Effector memory CD8-positive, alpha-beta T cell (primary cell): ENCODE measurements around the gene UNC5B.

Source experiments
- ATAC-seq: fragments of 150-1000 bp; cut with Tn5 transposase; replicated peaks from 2 replicates; pipeline ENCODE4 v1.10.0; 2021; ENCODE audit warnings: mild to moderate bottlenecking, moderate library complexity
- DNase-seq, 3 experiments: peaks; one replicate each; pipeline ENCODE4 v3.0.0; 2021
- H3K27ac Mint-ChIP-seq, 2 donors: one replicate each; pipeline ENCODE4 v1.8.0; 2022; ENCODE audit warnings: mild to moderate bottlenecking in 2 of 2, mixed read lengths in 2 of 2, moderate library complexity in 2 of 2
- H3K27me3 Mint-ChIP-seq, 2 donors: one replicate each; pipeline ENCODE4 v1.8.0; 2022; ENCODE audit warnings: mixed read lengths in 2 of 2
- H3K36me3 Mint-ChIP-seq: one replicate; pipeline ENCODE4 v1.8.0; 2022; ENCODE audit warnings: mild to moderate bottlenecking, moderate library complexity, mixed read lengths; ENCODE audit not compliant: insufficient read depth
- H3K4me1 Mint-ChIP-seq, 2 donors: one replicate each; pipeline ENCODE4 v1.8.0; 2022; ENCODE audit warnings: low read depth in 2 of 2, mixed read lengths in 2 of 2
- H3K4me3 Mint-ChIP-seq, 2 donors: one replicate each; pipeline ENCODE4 v1.8.0; 2022; ENCODE audit warnings: mild to moderate bottlenecking in 2 of 2, mixed read lengths in 2 of 2, moderate library complexity in 2 of 2
- H3K9me3 Mint-ChIP-seq, 2 donors: one replicate each; pipeline ENCODE4 v1.8.0; 2022; ENCODE audit warnings: mixed read lengths in 2 of 2

The UNC5B gene

DNA sequence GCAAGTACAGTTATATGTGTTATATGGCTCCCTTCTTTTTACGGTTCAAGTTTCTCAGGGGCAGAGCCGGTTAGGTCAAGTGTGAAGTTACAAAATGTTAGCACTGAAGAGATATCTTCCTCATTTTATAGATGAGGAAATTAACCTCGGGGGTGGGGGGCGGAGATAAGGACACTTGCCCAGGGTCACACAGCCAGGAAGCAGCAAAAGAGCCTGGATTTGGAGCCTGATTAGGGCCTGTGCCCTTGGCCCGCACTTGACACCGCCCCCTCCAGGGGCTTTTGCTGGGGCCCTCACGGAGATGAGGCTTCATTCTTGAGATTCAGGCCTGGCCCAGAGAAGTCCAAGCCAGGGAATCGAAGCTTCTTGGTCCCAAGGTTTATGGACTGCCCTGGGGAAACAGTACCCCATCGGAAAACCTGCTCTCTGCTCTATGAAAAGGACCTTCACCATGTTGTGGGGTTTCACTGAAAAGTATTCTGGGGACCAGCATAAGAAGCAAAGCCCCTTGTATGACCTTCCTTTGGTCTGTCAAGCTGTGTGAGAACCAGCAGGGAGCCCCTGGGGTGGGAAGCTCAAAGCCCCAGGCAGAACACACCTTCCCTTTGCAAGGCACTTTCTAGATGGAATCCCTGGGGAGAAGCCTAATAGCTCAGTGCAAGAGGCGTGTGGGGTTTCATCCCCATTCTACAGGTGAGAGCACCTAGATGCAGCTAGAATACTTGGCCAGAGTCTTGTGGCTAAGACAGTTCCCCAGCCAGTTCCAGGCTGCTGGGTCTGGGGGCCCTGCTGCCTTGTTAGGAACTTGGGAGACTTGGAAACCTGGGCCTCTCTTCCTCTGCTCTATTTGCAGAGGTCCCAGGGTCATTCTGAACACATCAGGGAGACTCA lies 21.9 kb downstream of the UNC5B start:
- ATAC-seq (no peak), DNase-seq (no peak)
- H3K4me1 Mint-ChIP-seq: no peaks in the 10 kb centered on the region
- peaks cover 0 to 59% of the 10 kb centered on the region in 2 donors for H3K27me3 Mint-ChIP-seq
- H3K4me3 Mint-ChIP-seq: no peak overlapping the region
- no peaks in the 10 kb centered on the region for H3K9me3 Mint-ChIP-seq
- no peaks in the 10 kb centered on the region for H3K36me3 Mint-ChIP-seq
- H3K27ac Mint-ChIP-seq: no peak overlapping the region

DNA sequence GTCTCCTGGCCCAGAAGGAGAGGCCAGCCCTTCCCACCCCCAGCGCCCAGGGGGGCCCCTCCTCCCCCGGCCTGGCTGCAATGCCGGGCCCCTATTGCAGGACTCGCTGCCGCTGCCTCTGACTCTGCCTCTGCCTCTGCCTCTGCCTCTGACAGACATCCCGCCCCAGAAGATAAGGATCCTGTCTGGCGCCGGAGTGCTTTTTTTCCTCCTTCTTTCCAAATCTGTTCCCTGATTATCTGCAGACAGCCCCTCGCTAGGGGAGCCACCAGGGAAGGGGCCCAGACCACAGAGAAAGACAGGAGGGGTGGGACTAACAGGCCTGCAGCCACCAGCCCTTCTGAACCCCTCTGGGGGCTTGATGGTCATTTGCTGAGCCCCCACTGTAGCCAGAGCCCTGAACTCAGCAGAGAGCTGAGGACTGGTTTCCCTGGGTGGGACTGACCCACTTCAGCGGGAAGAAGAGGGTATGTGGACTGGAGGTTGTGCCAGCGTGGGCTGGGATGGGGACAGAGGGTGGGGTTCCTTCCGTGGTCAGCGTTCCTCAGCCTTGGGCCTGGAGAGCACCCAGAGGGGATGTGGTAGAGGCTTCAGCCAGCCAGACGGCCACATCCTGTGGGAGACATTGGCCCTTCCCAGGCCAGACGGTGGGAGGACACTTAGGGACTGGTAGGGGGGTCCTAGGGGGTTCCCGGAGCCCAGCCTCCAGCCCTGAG lies 22.8 kb downstream of the UNC5B start:
- H3K36me3 Mint-ChIP-seq: no peaks in the 10 kb centered on the region
- no peaks in the 10 kb centered on the region for H3K4me1 Mint-ChIP-seq
- ATAC-seq: no peak
- H3K27ac Mint-ChIP-seq: no peak overlapping the region
- H3K4me3 Mint-ChIP-seq: no peak overlapping the region
- no peak for DNase-seq
- H3K9me3 Mint-ChIP-seq: no peaks in the 10 kb centered on the region
- H3K27me3 Mint-ChIP-seq: peaks cover 0 to 63% of the 10 kb centered on the region in 2 donors

DNA sequence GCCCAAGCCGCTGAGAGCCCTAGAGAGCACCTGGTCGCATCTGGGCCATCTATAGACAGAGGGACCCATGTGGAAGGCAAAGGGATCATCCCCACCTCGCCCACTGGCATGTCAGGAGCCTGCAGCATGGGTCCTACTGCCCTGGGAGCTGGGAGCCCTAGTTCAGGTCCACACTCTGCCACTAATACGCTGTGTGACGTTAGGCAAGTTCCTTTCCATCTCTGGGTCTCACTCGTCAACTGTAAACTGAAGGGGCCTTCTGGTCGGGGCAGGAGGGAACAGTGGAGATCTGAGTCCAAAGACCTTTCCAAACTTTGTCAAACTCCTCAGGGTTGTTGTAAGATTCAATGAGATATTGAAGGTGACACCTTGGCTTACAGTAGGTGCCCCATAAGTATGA lies 23.4 kb downstream of the UNC5B start:
- no peak for DNase-seq
- H3K27me3 Mint-ChIP-seq: peaks cover 0 to 70% of the 10 kb centered on the region in 2 donors
- H3K9me3 Mint-ChIP-seq: no peaks in the 10 kb centered on the region
- H3K4me3 Mint-ChIP-seq: no peak overlapping the region
- no peak for ATAC-seq
- no peaks in the 10 kb centered on the region for H3K4me1 Mint-ChIP-seq
- H3K27ac Mint-ChIP-seq: no peak overlapping the region
- no peaks in the 10 kb centered on the region for H3K36me3 Mint-ChIP-seq

DNA sequence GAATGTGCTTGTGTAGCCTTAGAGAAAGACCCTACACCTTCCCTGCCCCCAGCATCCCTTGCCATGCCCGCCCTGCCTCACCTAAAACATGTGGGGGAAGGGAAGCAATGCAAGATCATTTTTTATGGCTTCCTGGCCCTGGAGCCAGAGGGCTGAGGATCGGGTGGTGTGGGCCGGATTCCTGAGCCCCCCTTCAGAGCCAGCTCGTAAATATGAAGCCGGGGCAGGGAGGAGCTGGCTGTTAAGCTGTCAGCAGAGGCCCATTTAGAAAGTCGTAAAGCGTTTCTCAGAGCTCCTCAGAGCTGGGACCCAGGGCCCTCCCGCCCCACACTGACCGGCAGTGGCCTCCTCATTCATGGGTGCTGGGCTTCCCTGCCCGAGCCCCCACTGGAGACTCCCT lies 23.9 kb downstream of the UNC5B start:
- no peaks in the 10 kb centered on the region for H3K4me1 Mint-ChIP-seq
- ATAC-seq: no peak
- H3K27ac Mint-ChIP-seq: no peak overlapping the region
- no peak for DNase-seq
- H3K4me3 Mint-ChIP-seq: no peak overlapping the region
- no peaks in the 10 kb centered on the region for H3K36me3 Mint-ChIP-seq
- H3K27me3 Mint-ChIP-seq: peaks cover 0 to 71% of the 10 kb centered on the region in 2 donors
- no peaks in the 10 kb centered on the region for H3K9me3 Mint-ChIP-seq

DNA sequence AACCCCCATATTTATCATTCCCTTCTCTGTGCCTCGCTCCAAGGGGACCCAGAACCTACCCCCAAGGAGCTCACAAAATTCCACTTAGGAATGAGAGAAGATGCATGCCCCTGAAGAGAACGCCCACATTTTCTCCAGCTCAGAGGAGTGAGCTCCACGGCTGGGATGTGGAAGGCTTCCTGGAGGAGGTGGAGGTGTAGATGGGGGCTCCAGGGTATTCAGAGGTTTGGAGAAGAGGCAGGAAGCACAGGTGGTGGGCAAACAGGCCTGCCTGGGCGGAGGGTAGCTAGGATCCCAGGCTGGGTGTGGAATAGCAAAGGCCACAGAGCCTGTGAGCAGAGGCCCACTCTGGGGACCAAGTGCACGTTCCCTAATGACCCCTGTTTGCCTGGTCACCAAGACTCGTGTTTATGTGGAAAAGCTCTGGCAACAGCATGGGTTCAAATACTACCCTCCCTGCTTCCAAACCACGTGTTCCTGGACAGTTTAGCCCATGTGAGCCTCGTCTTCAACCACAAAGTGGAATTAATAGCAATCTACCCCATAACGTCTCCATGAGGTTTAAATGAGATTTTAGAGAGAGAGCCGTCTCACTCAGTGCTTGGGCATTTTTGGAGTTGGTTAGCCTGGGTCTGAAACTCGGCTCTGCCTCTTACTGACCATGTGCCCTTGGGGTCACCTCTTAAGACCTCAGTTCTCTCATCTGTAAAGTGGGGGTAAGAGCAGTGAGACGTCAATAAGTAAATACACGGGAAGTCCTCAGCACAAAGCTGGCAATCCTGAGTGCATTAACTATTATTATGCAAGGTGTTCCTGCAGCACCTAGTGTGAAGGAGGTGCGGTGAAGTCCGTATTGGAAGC lies 24.7 kb downstream of the UNC5B start:
- no peak overlapping the region for H3K4me3 Mint-ChIP-seq
- H3K36me3 Mint-ChIP-seq: no peaks in the 10 kb centered on the region
- DNase-seq (no peak), ATAC-seq (no peak)
- no peaks in the 10 kb centered on the region for H3K4me1 Mint-ChIP-seq
- H3K9me3 Mint-ChIP-seq: no peaks in the 10 kb centered on the region
- H3K27ac Mint-ChIP-seq: no peak overlapping the region
- H3K27me3 Mint-ChIP-seq: peaks cover 0 to 64% of the 10 kb centered on the region in 2 donors

DNA sequence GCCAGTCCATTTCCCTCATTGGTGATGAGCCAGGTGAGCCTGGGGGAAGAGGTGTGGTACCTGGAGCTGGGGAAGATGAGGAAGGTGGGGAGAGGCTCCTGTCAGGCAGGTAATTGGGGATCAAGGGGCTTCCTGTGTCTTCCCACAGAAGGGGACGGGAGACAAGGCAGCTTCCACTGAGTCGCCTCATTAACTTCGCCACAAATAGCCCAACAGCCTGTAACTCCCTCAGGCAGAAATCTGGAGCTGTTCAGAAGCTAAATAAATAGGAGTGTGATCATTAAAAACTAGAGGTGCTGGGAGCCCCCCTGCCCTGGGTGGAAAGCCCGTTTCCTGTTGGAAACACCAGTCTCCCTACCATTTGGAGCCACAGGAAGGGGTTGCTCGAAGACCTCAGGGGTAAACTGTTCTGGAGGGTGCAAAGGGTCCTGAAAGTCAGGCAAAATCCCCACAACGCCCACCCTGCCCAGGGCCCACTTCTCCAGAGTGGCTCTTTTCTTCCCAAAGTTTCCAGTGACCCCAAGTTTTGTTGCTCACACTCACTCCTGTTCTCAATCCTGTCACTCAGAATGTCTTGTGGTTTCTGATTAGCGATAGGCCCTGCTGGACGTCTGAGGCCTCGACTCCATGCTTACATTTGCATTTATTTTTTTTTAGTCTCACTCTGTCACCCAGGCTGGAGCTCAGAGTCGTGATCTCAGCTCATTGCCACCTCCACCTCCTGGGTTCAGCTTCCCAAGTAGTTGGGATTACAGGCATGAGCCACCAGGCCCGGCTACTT lies 25.7 kb downstream of the UNC5B start:
- ATAC-seq: no peak

DNA sequence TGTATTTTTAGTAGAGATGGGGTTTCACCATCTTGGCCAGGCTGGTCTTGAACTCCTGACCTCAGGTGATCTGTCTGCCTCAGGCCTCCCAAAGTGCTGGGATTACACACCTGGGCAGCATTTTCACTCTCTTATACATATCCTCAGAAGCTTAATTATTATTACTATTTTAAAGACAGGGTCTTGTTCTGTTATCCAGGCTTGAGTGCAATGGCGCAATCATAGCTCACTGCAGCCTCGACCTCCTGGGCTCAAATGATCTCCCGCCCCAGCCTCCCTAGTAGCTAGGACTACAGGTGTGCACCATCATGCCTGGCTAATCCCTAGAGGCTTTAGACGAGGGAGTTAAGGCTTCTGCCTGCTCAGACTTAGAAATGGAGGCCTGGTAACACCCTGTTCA lies 26.3 kb downstream of the UNC5B start:
- Mint-ChIP-seq H3K9me3 (no peaks in the 10 kb centered on the region), H3K27me3 (peaks cover 0 to 48% of the 10 kb centered on the region in 2 donors), H3K27ac (no peak overlapping the region), H3K4me1 (no peaks in the 10 kb centered on the region), H3K36me3 (no peaks in the 10 kb centered on the region), H3K4me3 (no peak overlapping the region)
- no peak for DNase-seq
- no peak for ATAC-seq

More for the DNA sequence above, 25.7 kb downstream of the UNC5B start:
- H3K27me3 Mint-ChIP-seq: peaks cover 0 to 54% of the 10 kb centered on the region in 2 donors
- no peak overlapping the region for H3K27ac Mint-ChIP-seq
- H3K9me3 Mint-ChIP-seq: no peaks in the 10 kb centered on the region
- H3K4me1 Mint-ChIP-seq: no peaks in the 10 kb centered on the region
- no peak for DNase-seq
- H3K4me3 Mint-ChIP-seq: no peak overlapping the region
- H3K36me3 Mint-ChIP-seq: no peaks in the 10 kb centered on the region

DNA sequence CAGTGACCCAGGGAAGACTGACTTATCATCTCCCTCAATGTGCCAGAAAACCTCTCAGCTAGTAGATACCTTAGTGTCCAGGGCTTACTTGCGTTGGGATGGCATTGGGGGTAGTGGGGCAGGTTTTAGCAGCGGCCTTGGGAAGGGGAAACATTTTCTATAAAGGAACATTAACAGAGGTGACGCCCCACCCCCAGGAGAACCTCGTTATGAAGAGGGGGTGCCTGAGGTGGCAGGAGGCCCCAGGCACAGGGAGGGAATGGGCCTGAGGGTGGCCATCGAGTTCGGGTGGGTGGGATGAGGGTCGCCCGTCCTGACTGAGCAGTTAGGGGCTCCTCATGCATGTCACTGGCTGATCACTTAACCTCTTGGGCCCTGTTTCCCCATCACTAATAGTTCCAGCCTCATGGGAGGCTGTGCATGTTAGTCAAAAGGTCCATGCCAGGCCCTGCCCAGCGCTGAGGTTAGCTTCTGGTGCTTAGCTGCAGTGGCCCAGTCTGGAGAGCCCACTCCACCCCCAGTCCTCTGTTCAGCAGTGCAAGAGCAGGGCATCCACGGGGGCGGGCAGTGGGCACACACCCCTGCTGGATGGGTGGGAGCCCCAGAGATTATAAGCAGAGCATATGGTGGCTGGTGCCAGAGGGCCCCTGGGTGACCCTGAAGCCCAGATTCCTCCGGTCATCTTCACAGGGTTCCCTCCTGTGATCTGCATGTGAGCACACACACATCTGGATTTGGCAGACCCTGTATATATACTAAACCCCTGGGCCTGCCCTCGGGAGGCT lies 27.0 kb downstream of the UNC5B start:
- no peak for DNase-seq
- H3K36me3 Mint-ChIP-seq: no peaks in the 10 kb centered on the region
- no peak overlapping the region for H3K27ac Mint-ChIP-seq
- H3K9me3 Mint-ChIP-seq: no peaks in the 10 kb centered on the region
- peaks cover 0 to 47% of the 10 kb centered on the region in 2 donors for H3K27me3 Mint-ChIP-seq
- peaks cover 0 to under 1% of the 10 kb centered on the region in 2 donors for H3K4me1 Mint-ChIP-seq
- no peak for ATAC-seq
- H3K4me3 Mint-ChIP-seq: no peak overlapping the region

DNA sequence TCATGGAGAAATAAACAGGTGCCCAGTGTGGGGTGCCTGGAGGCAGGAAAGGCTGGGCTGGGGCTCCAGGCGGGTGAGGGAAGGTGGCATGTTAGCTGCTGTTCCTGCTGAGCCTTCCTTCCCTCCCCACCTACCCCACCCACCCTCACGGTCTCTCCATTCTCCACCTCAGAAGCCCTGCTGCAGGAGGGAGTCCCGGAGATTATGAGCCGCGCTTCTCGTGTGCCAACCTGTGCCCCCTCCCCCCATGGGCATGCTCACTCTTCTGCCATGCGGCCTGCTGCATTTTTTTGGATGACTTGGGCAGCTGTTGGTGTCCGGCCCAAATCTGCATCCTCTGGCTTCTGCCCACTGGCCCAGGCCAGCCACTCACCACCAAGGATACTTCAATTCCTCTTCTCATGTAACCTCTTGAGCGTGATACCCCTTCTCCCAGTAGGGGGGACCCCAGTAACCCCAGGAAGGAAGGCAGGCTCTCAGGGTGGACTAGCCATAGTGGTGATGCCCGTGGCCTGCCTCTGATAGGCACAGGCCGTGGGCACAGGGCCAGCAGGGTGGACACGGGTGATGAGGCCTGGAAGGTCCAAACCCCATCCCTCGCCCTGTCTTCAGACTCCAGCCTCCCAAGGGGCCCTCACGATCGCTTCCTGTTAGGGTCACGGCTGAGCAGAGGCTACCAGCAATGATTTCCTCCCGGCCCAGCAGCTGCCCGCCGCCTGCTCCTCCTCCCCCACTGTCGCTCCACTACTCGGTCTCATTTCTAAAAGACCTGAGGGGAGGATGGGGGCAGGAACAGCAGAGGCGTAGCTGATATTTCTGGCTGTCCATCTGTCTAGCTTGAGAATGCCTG lies 27.8 kb downstream of the UNC5B start:
- H3K4me1 Mint-ChIP-seq: peaks cover 0 to 2% of the 10 kb centered on the region in 2 donors
- no peaks in the 10 kb centered on the region for H3K9me3 Mint-ChIP-seq
- peaks cover 6 to 47% of the 10 kb centered on the region in 2 donors for H3K27me3 Mint-ChIP-seq
- no peak overlapping the region for H3K27ac Mint-ChIP-seq
- DNase-seq: no peak
- H3K36me3 Mint-ChIP-seq: no peaks in the 10 kb centered on the region
- ATAC-seq: no peak
- H3K4me3 Mint-ChIP-seq: no peak overlapping the region

DNA sequence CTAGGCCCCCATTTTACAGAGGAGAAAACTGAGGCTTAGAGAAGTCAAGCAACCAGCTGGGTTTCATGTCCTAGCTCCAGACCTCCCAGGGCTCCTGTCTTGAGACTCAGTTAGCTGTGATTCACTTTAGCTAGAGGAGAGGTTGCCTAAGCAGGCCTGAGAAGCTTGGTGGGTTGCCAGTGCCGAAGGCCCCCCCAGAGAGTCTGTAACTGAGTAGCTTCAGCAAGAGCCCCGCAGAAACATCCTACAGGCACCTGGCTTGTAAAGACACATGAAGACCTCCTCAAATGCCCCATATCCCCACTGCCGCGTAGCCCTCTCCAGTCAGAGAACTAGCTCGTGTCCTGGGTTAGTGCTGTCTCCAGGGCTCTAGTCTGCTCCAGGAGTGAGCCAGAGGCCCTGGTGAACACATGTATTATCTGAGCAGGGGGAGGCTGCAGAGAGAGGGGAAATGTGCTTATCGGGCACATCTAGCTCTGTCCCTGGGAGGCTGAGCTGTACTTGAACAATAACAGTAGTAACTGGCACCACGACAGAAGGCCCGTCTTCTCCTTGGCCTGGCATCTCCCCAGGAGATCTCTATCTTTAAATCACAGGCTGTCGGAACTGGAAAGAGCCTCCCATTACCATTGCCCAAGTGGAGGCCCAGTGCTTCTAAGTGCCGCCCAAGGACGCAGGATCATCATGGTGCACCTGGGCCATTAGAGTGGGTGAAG lies 28.9 kb downstream of the UNC5B start:
- no peak for ATAC-seq
- no peak overlapping the region for H3K4me3 Mint-ChIP-seq
- peaks cover 0 to 2% of the 10 kb centered on the region in 2 donors for H3K4me1 Mint-ChIP-seq
- no peak for DNase-seq
- no peaks in the 10 kb centered on the region for H3K36me3 Mint-ChIP-seq
- H3K27me3 Mint-ChIP-seq: peaks cover 7 to 51% of the 10 kb centered on the region in 2 donors
- H3K9me3 Mint-ChIP-seq: no peaks in the 10 kb centered on the region
- no peak overlapping the region for H3K27ac Mint-ChIP-seq
